HG02588 (cell line): ENCODE results near the gene ECD.
A peak's percentile ranks its signal among the peaks of the same experiment; 100 is the strongest.

Source experiments
- ATAC-seq: cut with Tn5 transposase; IDR thresholded peaks from one replicate; pipeline ENCODE4 v1.9.1; 2021; ENCODE audit warnings: mild to moderate bottlenecking, moderate library complexity; ENCODE audit not compliant: unreplicated experiment

Gene ECD

GRCh38 chr10:73167783-73168464, at the start of gene ECD, which contains the start of gene FAM149B1:
Gene ECD (minus strand): TSS chr10:73168008. CDS start chr10:73163937, 4,071 bp downstream.
Gene FAM149B1 (plus strand): TSS chr10:73168119. CDS start chr10:73168340, 221 bp downstream.
- ATAC-seq, result peak; percentile 86

- ATAC-seq, result no peak
These were observed 47.9 kb upstream of the ECD start for GRCh38 chr10:73215749-73216148.

- ATAC-seq, result no peak
These were observed 43.5 kb upstream of the ECD start for GRCh38 chr10:73211106-73211811.

GRCh38 chr10:73210395-73211105, 42.7 kb upstream of the ECD start:
- ATAC-seq, result no peak

- ATAC-seq, result no peak
These were observed 41.9 kb upstream of the ECD start for GRCh38 chr10:73209705-73210104.

GRCh38 chr10:73207883-73208282, 40.1 kb upstream of the ECD start:
- ATAC-seq, result no peak

GRCh38 chr10:73206385-73206784, 38.6 kb upstream of the ECD start:
- ATAC-seq, result no peak

- no peak for ATAC-seq
These were observed 38.1 kb upstream of the ECD start for GRCh38 chr10:73205890-73206289.

GRCh38 chr10:73205081-73205480, 37.3 kb upstream of the ECD start:
- no peak for ATAC-seq

GRCh38 chr10:73190188-73190587, 22.4 kb upstream of the ECD start:
- no peak for ATAC-seq

- no peak for ATAC-seq
These were observed 18.5 kb upstream of the ECD start for GRCh38 chr10:73186266-73186665.

- ATAC-seq, result no peak
These were observed 16.0 kb upstream of the ECD start for GRCh38 chr10:73183667-73184281.

- no peak for ATAC-seq
These were observed 14.8 kb upstream of the ECD start for GRCh38 chr10:73182568-73182967.

GRCh38 chr10:73174148-73174925, 6.5 kb upstream of the ECD start:
- ATAC-seq, result no peak

GRCh38 chr10:73172867-73173266, 5.1 kb upstream of the ECD start:
- no peak for ATAC-seq

GRCh38 chr10:73169320-73169719, 1.5 kb upstream of the ECD start:
- ATAC-seq, result no peak

GRCh38 chr10:73168465-73168803, 626 bp upstream of the ECD start:
- peak; percentile 8 for ATAC-seq

GRCh38 chr10:73167458-73167782, 388 bp downstream of the ECD start:
- no peak for ATAC-seq

GRCh38 chr10:73166972-73167371, 836 bp downstream of the ECD start:
- ATAC-seq, result no peak

GRCh38 chr10:73163096-73163495, 4.7 kb downstream of the ECD start:
- no peak for ATAC-seq

GRCh38 chr10:73161662-73162061, 6.1 kb downstream of the ECD start:
- ATAC-seq, result no peak
